Left lung (tissue), 14 donors: ENCODE data around the gene CHD3. TPM values are rescaled to one million over a fixed set of nuclear protein-coding genes. Genes with fewer than 3 reads are reported as not detected.

Source experiments
- ATAC-seq: fragments of 200-7000 bp; cut with Tn5 transposase; one replicate; pipeline ENCODE4 v1.9.1; 2020; ENCODE audit warnings: moderate library complexity
- DNase-seq, 4 donors: peaks; one replicate each; pipeline ENCODE4 v3.0.0-alpha.2; 2013 to 2020
- H3K27ac ChIP-seq, 2 donors: fragments of 200-600 bp; sonication (generic) in 1 of 2; one replicate each; pipeline versions ENCODE4 v1.5.0 to v1.8.0; 2020 to 2021
- H3K27me3 ChIP-seq, 2 donors: fragments of 200-600 bp; sonication (generic) in 1 of 2; one replicate each; pipeline versions ENCODE4 v1.5.0 to v1.8.0; 2020 to 2021
- H3K36me3 ChIP-seq, 2 donors: fragments of 200-600 bp; sonication (generic) in 1 of 2; one replicate each; pipeline versions ENCODE4 v1.5.0 to v1.8.0; 2020 to 2021
- H3K4me1 ChIP-seq, 2 donors: fragments of 200-600 bp; one replicate each; pipeline ENCODE4 v1.8.0; 2021
- H3K4me3 ChIP-seq, 2 donors: fragments of 200-600 bp; sonication (generic) in 1 of 2; one replicate each; pipeline versions ENCODE4 v1.5.0 to v1.8.0; 2020 to 2021; ENCODE audit warnings: mild to moderate bottlenecking in 1 of 2
- H3K9me3 ChIP-seq, 2 donors: fragments of 200-600 bp; sonication (generic) in 1 of 2; one replicate each; pipeline versions ENCODE4 v1.5.0 to v1.8.0; 2020 to 2021
- CTCF ChIP-seq, 2 donors: fragments of 200-600 bp; sonication (generic) in 1 of 2; IDR thresholded peaks; one replicate each; pipeline versions ENCODE4 v1.5.0 to v1.8.0; 2021; ENCODE audit warnings: antibody characterized with exemption in 2 of 2
- intact Hi-C, 2 donors: fragments of 100-400 bp; cut with DNase I; formaldehyde crosslinking; loops; one replicate each; pipeline versions ENCODE4 v1.11.2 to v1.14.2; 2022
- long read RNA-seq, 12 donors: library from polyadenylated mRNA in 2 of 12; unstranded in 2 of 12; transcript quantifications; one replicate each; pipeline ENCODE4 v2.0.0 and lab custom pipeline, GENCODE V29; 2019 to 2026
- polyA plus RNA-seq, 6 donors: library from polyadenylated mRNA; unstranded; fragments of 120-200 nt; gene quantifications; one replicate each; pipeline ENCODE4 v1.2.1, GENCODE V29; 2013; ENCODE audit not compliant: insufficient read length in 6 of 6
- total RNA-seq, 2 donors: library from RNA; stranded (reverse); fragmentation: NEBNext Ultra II Directional; extraction: Animal tissue kit (Norgen Biotek cat#: 25700); gene quantifications; one replicate each; pipeline ENCODE4 v1.2.1, GENCODE V29; 2021
- donor health status: DM: no; HTN: yes; CAD: no.
- donor health status: DM: no; HTN: no; CAD: no.

CHD3 gene
- total RNA-seq (100 to 1,000 TPM in 1 of 2 donors, 10 to 100 TPM in 1; 95.3 to 118 TPM), polyA plus RNA-seq (100 to 1,000 TPM; 194 to 222 (median 205) TPM)
- long read RNA-seq, donor 1, transcript CHD3-211 (3 exons, 2,515 nt) = major isoform, 17 of 108 reads
- long read RNA-seq, donor 1, partial matches to known transcripts = 81 of 108 reads
- long read RNA-seq, donor 1, other reads (novel, unspliced or antisense) = 9 of 108 reads
- long read RNA-seq, donor 2, transcript CHD3-211 (3 exons, 2,515 nt) = major isoform, 9 of 81 reads
- long read RNA-seq, donor 2, partial matches to known transcripts = 70 of 81 reads
- long read RNA-seq, donor 2, other reads (novel, unspliced or antisense) = 0 of 81 reads
- long read RNA-seq, donor 3, partial matches to known transcripts = 0 of 1 reads
- long read RNA-seq, donor 3, other reads (novel, unspliced or antisense) = 0 of 1 reads
- long read RNA-seq, donor 4, partial matches to known transcripts = 2 of 5 reads
- long read RNA-seq, donor 4, other reads (novel, unspliced or antisense) = 3 of 5 reads
- long read RNA-seq, donor 5, transcript CHD3-211 (3 exons, 2,515 nt) = major isoform, 10 of 54 reads
- long read RNA-seq, donor 5, partial matches to known transcripts = 42 of 54 reads
- long read RNA-seq, donor 5, other reads (novel, unspliced or antisense) = 0 of 54 reads
- long read RNA-seq, donor 6, partial matches to known transcripts = 25 of 30 reads
- long read RNA-seq, donor 6, other reads (novel, unspliced or antisense) = 0 of 30 reads
- long read RNA-seq, donor 7, transcript CHD3-211 (3 exons, 2,515 nt) = major isoform, 8 of 23 reads
- long read RNA-seq, donor 7, partial matches to known transcripts = 15 of 23 reads
- long read RNA-seq, donor 7, other reads (novel, unspliced or antisense) = 0 of 23 reads
- long read RNA-seq, donor 8, partial matches to known transcripts = 53 of 55 reads
- long read RNA-seq, donor 8, other reads (novel, unspliced or antisense) = 0 of 55 reads
- long read RNA-seq, donor 9 = 0 reads
- long read RNA-seq, donor 10, partial matches to known transcripts = 1 of 2 reads
- long read RNA-seq, donor 10, other reads (novel, unspliced or antisense) = 0 of 2 reads
- long read RNA-seq, donor 11 = 0 reads
- long read RNA-seq, donor 12, transcript CHD3-211 (3 exons, 2,515 nt) = major isoform, 6 of 27 reads
- long read RNA-seq, donor 12, partial matches to known transcripts = 21 of 27 reads
- long read RNA-seq, donor 12, other reads (novel, unspliced or antisense) = 0 of 27 reads

- Histone ChIP-seq H3K27ac (peak within 1 kb of the TSS; percentile 91 to 97), H3K4me1 (peaks cover 24 to 59% of the 10 kb centered on the region in 2 donors), H3K27me3 (no peaks in the 10 kb centered on the region), H3K4me3 (peak within 1 kb of the TSS; percentile 24 to 89), H3K36me3 (peaks cover 0 to 27% of the 10 kb centered on the region in 2 donors), H3K9me3 (no peaks in the 10 kb centered on the region)
- ATAC-seq (peak; percentile 57), DNase-seq (peak in 3 of 4 donors; percentile 41 to 72 (median 50))
- intact Hi-C loops = no loop called here
- TF ChIP-seq CTCF (IDR thresholded peaks at IDR 0.05) = no peak
These were observed at the start of gene CHD3 for GRCh38 chr17:7888184-7888920. TSS of gene CHD3 (plus strand) at chr17:7888789. CDS start at chr17:7889001, 212 bp downstream.

- Histone ChIP-seq H3K9me3 (no peaks in the 10 kb centered on the region), H3K4me1 (peaks cover 30 to 54% of the 10 kb centered on the region in 2 donors), H3K27ac (peak overlapping the region; percentile 53 to 100), H3K36me3 (no peaks in the 10 kb centered on the region), H3K4me3 (peak overlapping the region in 1 of 2 donors; percentile 82), H3K27me3 (no peaks in the 10 kb centered on the region)
- TF ChIP-seq CTCF (IDR thresholded peaks at IDR 0.05) = no peak
- intact Hi-C loops = no loop called here
- ATAC-seq = no peak
- peak in 1 of 4 donors; percentile 51 for DNase-seq
These were observed 49.3 kb upstream of the CHD3 start for GRCh38 chr17:7839190-7839875.

- DNase-seq (peak in 1 of 4 donors; percentile 13), ATAC-seq (no peak)
- Histone ChIP-seq H3K27ac (peak overlapping the region in 1 of 2 donors; percentile 100), H3K27me3 (no peaks in the 10 kb centered on the region), H3K4me1 (peaks cover 30 to 51% of the 10 kb centered on the region in 2 donors), H3K9me3 (no peaks in the 10 kb centered on the region), H3K36me3 (no peaks in the 10 kb centered on the region), H3K4me3 (peak overlapping the region in 1 of 2 donors; percentile 82)
- intact Hi-C loops = no loop called here
- TF ChIP-seq CTCF (IDR thresholded peaks at IDR 0.05) = no peak
These were observed 48.7 kb upstream of the CHD3 start for GRCh38 chr17:7839876-7840261.

GRCh38 chr17:7840441-7840840 lies 48.1 kb upstream of the CHD3 start:
- Histone ChIP-seq H3K4me1 (peaks cover 34 to 57% of the 10 kb centered on the region in 2 donors), H3K27me3 (no peaks in the 10 kb centered on the region), H3K27ac (peak overlapping the region; percentile 99 to 100), H3K36me3 (peaks cover 0 to 6% of the 10 kb centered on the region in 2 donors), H3K9me3 (no peaks in the 10 kb centered on the region), H3K4me3 (peak overlapping the region in 1 of 2 donors; percentile 82)
- DNase-seq = no peak
- no peak for TF ChIP-seq CTCF (IDR thresholded peaks at IDR 0.05)
- intact Hi-C loops = no loop called here
- ATAC-seq = no peak
